Fibroblast of skin of abdomen (primary cell): ENCODE data around the gene CELF4.

Experiments
- DNase-seq: peaks from one replicate; pipeline ENCODE4 v3.0.0-alpha.2; 2013

CELF4 gene

GRCh38 chr18:37460604-37461003 lies 105.0 kb downstream of the CELF4 start:
- no peak for DNase-seq

- DNase-seq, result no peak
Observed at GRCh38 chr18:37458697-37459096, 106.9 kb downstream of the CELF4 start.

- DNase-seq, result no peak
Observed at GRCh38 chr18:37457753-37458152, 107.8 kb downstream of the CELF4 start.

- no peak for DNase-seq
Observed at GRCh38 chr18:37457341-37457740, 108.3 kb downstream of the CELF4 start.

GRCh38 chr18:37456873-37457272 lies 108.7 kb downstream of the CELF4 start:
- no peak for DNase-seq

GRCh38 chr18:37456395-37456794 lies 109.2 kb downstream of the CELF4 start:
- no peak for DNase-seq

GRCh38 chr18:37453752-37454151 lies 111.8 kb downstream of the CELF4 start:
- no peak for DNase-seq

GRCh38 chr18:37452682-37453385 lies 112.8 kb downstream of the CELF4 start:
- peak; percentile 21 for DNase-seq

- no peak for DNase-seq
Observed at GRCh38 chr18:37452015-37452414, 113.6 kb downstream of the CELF4 start.

GRCh38 chr18:37451239-37451825 lies 114.3 kb downstream of the CELF4 start:
- no peak for DNase-seq

GRCh38 chr18:37450434-37451132 lies 115.0 kb downstream of the CELF4 start:
- peak; percentile 28 for DNase-seq

GRCh38 chr18:37449618-37450017 lies 116.0 kb downstream of the CELF4 start:
- DNase-seq, result no peak

- DNase-seq, result no peak
Observed at GRCh38 chr18:37448946-37449345, 116.7 kb downstream of the CELF4 start.

- DNase-seq, result no peak
Observed at GRCh38 chr18:37447962-37448888, 117.4 kb downstream of the CELF4 start.

- no peak for DNase-seq
Observed at GRCh38 chr18:37445836-37446235, 119.8 kb downstream of the CELF4 start.

GRCh38 chr18:37445368-37445767 lies 120.2 kb downstream of the CELF4 start:
- DNase-seq, result no peak

GRCh38 chr18:37443325-37444055 lies 122.1 kb downstream of the CELF4 start:
- no peak for DNase-seq

GRCh38 chr18:37442477-37442876 lies 123.1 kb downstream of the CELF4 start:
- DNase-seq, result no peak

GRCh38 chr18:37441821-37442220 lies 123.8 kb downstream of the CELF4 start:
- DNase-seq, result no peak

GRCh38 chr18:37440206-37440605 lies 125.4 kb downstream of the CELF4 start:
- no peak for DNase-seq

GRCh38 chr18:37438417-37439180 lies 127.0 kb downstream of the CELF4 start:
- DNase-seq, result no peak
